GM12875 (cell line): ENCODE data around the gene ABHD12.

ENCODE experiments used
- H3K4me3 ChIP-seq: one replicate; pipeline ENCODE4 v1.5.1; 2011; ENCODE audit warnings: low read depth, low read length, control low read depth
- CTCF ChIP-seq: IDR thresholded peaks from 2 replicates; pipeline ENCODE4 v1.5.1; 2011; ENCODE audit warnings: low read depth, mild to moderate bottlenecking, control low read depth, inconsistent platforms, low read length, moderate library complexity, borderline replicate concordance; ENCODE audit not compliant: insufficient read depth

The ABHD12 gene

GRCh38 chr20:25251019-25251418 is 139.6 kb downstream of the ABHD12 start:
- H3K4me3 ChIP-seq, result no peak overlapping the region
- no peak for TF ChIP-seq CTCF

GRCh38 chr20:25250508-25250907 is 140.1 kb downstream of the ABHD12 start:
- no peak for TF ChIP-seq CTCF
- no peak overlapping the region for H3K4me3 ChIP-seq
